SU-DHL-6 (cell line): ENCODE data around the gene DPYSL5.

Experiments
- H2AFZ ChIP-seq: fragments of 200-600 bp; sonication (generic); 2 replicates; pipeline ENCODE4 v1.6.1; 2014; ENCODE audit warnings: low read depth, mild to moderate bottlenecking, moderate library complexity, mixed read lengths, antibody characterized with exemption, low read length; ENCODE audit not compliant: severe bottlenecking
- H3F3A ChIP-seq: fragments of 200-600 bp; shearing (Covaris generic); 2 replicates; pipeline ENCODE4 v1.6.0; 2016; ENCODE audit warnings: antibody characterized with exemption, mild to moderate bottlenecking; ENCODE audit not compliant: insufficient read depth
- H3K27ac ChIP-seq: fragments of 200-600 bp; sonication (generic); 2 replicates; pipeline ENCODE4 v1.5.1; 2016; ENCODE audit warnings: low read depth, mild to moderate bottlenecking, low read length, moderate library complexity, mixed read lengths
- H3K27me3 ChIP-seq: fragments of 200-600 bp; sonication (generic), shearing (Covaris generic); 2 replicates; pipeline ENCODE4 v1.6.0; 2014; ENCODE audit warnings: mild to moderate bottlenecking, low read length
- H3K36me3 ChIP-seq: fragments of 200-600 bp; sonication (generic); 2 replicates; pipeline ENCODE4 v1.6.1; 2014; ENCODE audit warnings: mild to moderate bottlenecking, low read length, mixed read lengths
- H3K4me2 ChIP-seq: fragments of 300-600, 200-600 bp; shearing (Covaris generic), sonication (generic); 2 replicates; pipeline ENCODE4 v1.6.0; 2014; ENCODE audit warnings: low read length, low read depth, mild to moderate bottlenecking; ENCODE audit not compliant: poor library complexity, severe bottlenecking
- H3K4me3 ChIP-seq: fragments of 200-600 bp; sonication (generic); 2 replicates; pipeline ENCODE4 v1.5.1; 2014; ENCODE audit warnings: antibody characterized with exemption, low read length, mild to moderate bottlenecking, mixed read lengths; ENCODE audit not compliant: insufficient read depth, poor library complexity, severe bottlenecking
- H3K79me2 ChIP-seq: fragments of 200-600 bp; sonication (generic); 2 replicates; pipeline ENCODE4 v1.6.1; 2014; ENCODE audit warnings: mild to moderate bottlenecking, low read length, moderate library complexity; ENCODE audit not compliant: insufficient read depth
- H3K9ac ChIP-seq: fragments of 200-600 bp; sonication (generic); 2 replicates; pipeline ENCODE4 v1.7.0; 2014; ENCODE audit warnings: mild to moderate bottlenecking, low read length
- H3K9me2 ChIP-seq: fragments of 200-600 bp; sonication (generic); replicated peaks from 2 replicates; pipeline ENCODE4 v1.6.1; 2014; ENCODE audit warnings: low read length; ENCODE audit not compliant: insufficient read depth
- H3K9me3 ChIP-seq: fragments of 200-600 bp; sonication (generic); 2 replicates; pipeline ENCODE4 v1.6.1; 2014; ENCODE audit warnings: low read length, mixed read lengths; ENCODE audit not compliant: insufficient read depth
- H4K20me1 ChIP-seq: fragments of 200-600 bp; sonication (generic); 2 replicates; pipeline ENCODE4 v1.6.1; 2014; ENCODE audit warnings: low read depth, mild to moderate bottlenecking, antibody characterized with exemption, low read length, moderate library complexity, mixed read lengths
- EZH2phosphoT487 ChIP-seq: fragments of 200-600 bp; sonication (generic), shearing (Covaris generic); conservative IDR thresholded peaks from 2 replicates; pipeline ENCODE4 v1.6.1; 2018; ENCODE audit warnings: mild to moderate bottlenecking, antibody characterized with exemption, low read length, moderate library complexity, mixed read lengths
- TF ChIP-seq, protein P1 (sequence below): fragments of 200-600 bp; sonication (generic); IDR thresholded peaks from one replicate; pipeline ENCODE4 v1.5.1; 2017; ENCODE audit warnings: antibody characterized with exemption, mild to moderate bottlenecking, low read length, moderate library complexity; ENCODE audit not compliant: insufficient read depth, poor library complexity, severe bottlenecking

Gene DPYSL5

DNA sequence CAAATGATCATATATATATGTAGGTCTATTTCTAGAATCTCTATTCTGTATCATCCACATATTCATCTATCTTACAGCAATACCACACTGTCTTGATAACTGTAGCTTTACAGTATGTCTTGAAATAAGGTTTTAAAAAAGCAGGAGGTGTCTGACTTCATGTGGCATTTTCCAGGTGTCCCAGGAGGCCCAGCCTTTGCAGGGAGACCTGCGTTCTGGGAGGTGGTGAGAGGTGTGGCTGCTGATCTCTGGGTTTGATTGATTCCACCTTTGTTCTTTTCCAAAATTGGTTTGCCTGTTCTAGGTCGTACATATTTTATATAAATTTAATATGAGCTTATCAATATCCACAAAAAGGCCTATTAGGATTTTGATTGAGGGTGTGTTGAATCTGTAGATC lies 26.6 kb downstream of the DPYSL5 start:
- no peaks in the 10 kb centered on the region for H3K79me2 ChIP-seq
- no peak overlapping the region for H3K9ac ChIP-seq
- H3K4me2 ChIP-seq = no peak overlapping the region
- no peak overlapping the region for H2AFZ ChIP-seq
- H3F3A ChIP-seq = no peaks in the 10 kb centered on the region
- no peaks in the 10 kb centered on the region for H3K36me3 ChIP-seq
- no peak overlapping the region for H3K4me3 ChIP-seq
- no peaks in the 10 kb centered on the region for H3K27me3 ChIP-seq
- TF ChIP-seq EZH2phosphoT487 = no peak
- no peaks in the 10 kb centered on the region for H4K20me1 ChIP-seq
- H3K27ac ChIP-seq = no peak overlapping the region
- no peaks in the 10 kb centered on the region for H3K9me3 ChIP-seq
- H3K9me2 ChIP-seq = no peaks in the 10 kb centered on the region

DNA sequence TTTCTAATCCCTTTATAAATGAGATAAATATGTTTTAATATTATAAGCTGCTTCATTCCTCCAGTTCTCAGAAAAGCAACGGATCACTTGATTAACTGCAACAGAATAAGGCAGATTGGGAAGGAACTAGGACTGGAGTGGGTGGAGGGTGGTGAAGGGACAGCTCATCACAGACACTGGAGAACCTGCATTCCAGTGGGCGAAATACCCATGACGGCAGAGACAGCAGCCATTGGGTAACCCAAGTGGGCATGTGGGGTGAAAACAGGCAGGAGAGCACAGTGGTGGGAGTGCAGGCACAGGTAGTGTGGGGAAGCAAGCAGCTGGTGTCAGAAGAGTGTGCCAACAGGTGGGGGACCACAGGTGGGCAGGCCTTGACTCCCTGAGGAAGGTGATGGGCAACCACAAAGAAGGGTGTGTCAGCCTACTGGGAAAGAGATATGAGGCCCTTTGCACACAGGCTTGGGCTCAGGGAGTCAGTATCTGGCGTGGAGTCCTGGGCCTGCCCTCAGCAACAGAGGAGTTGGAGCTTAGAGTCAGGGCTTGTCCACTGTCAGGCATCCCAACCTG lies 27.2 kb downstream of the DPYSL5 start:
- Histone ChIP-seq H2AFZ (no peak overlapping the region), H3K27ac (no peak overlapping the region), H3K9me3 (no peaks in the 10 kb centered on the region), H3K9me2 (no peaks in the 10 kb centered on the region), H3K4me3 (no peak overlapping the region), H3K4me2 (no peak overlapping the region), H4K20me1 (no peaks in the 10 kb centered on the region), H3K36me3 (no peaks in the 10 kb centered on the region), H3K79me2 (no peaks in the 10 kb centered on the region), H3F3A (no peaks in the 10 kb centered on the region), H3K9ac (no peak overlapping the region), H3K27me3 (no peaks in the 10 kb centered on the region)
- TF ChIP-seq, protein P1, sequence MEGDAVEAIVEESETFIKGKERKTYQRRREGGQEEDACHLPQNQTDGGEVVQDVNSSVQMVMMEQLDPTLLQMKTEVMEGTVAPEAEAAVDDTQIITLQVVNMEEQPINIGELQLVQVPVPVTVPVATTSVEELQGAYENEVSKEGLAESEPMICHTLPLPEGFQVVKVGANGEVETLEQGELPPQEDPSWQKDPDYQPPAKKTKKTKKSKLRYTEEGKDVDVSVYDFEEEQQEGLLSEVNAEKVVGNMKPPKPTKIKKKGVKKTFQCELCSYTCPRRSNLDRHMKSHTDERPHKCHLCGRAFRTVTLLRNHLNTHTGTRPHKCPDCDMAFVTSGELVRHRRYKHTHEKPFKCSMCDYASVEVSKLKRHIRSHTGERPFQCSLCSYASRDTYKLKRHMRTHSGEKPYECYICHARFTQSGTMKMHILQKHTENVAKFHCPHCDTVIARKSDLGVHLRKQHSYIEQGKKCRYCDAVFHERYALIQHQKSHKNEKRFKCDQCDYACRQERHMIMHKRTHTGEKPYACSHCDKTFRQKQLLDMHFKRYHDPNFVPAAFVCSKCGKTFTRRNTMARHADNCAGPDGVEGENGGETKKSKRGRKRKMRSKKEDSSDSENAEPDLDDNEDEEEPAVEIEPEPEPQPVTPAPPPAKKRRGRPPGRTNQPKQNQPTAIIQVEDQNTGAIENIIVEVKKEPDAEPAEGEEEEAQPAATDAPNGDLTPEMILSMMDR = no peak
- no peak for TF ChIP-seq EZH2phosphoT487

DNA sequence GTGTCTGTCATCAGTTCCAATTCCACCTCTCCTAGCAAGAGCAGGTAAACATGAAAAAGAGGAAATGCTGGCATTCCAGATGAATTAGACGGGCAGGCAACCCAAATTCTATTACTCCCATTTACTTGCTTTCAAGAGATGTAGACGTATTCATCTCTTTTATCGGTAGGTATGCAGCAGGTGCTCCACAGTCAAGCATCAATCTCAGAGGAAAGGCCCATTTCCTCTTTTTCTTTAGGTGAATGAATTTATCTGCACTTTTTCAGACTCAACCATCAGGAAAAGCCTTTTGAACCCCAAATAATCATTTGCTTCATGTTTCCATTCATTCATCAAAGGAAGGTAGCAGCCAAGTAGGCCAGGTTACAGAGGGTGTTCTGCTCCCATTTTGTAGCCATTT lies 27.9 kb downstream of the DPYSL5 start:
- H3K4me2 ChIP-seq = no peak overlapping the region
- H2AFZ ChIP-seq = no peak overlapping the region
- H3K79me2 ChIP-seq = no peaks in the 10 kb centered on the region
- H3K36me3 ChIP-seq = no peaks in the 10 kb centered on the region
- no peak overlapping the region for H3K27ac ChIP-seq
- no peaks in the 10 kb centered on the region for H3K9me2 ChIP-seq
- no peaks in the 10 kb centered on the region for H4K20me1 ChIP-seq
- H3F3A ChIP-seq = no peaks in the 10 kb centered on the region
- TF ChIP-seq, protein P1 = no peak
- TF ChIP-seq EZH2phosphoT487 = no peak
- no peaks in the 10 kb centered on the region for H3K9me3 ChIP-seq
- no peak overlapping the region for H3K4me3 ChIP-seq
- no peak overlapping the region for H3K9ac ChIP-seq
- H3K27me3 ChIP-seq = no peaks in the 10 kb centered on the region

DNA sequence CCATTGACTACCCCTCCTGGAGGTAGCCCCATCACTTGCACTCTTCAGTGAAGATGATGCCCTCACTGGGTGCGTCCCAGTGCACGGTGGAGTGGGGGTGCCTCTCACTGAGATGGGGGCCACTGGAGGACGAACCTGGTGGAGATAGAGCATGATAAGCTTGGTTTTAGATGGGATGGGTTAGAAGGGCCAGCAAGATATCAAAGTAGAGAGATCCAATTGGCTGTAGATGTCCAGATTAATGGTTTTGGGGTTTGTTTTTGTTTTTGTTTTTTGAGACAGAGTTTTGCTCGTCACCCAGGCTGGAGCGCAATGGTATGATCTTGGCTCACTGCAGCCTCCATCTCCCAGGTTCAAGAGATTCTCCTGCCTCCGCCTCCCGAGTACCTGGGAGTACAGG lies 28.3 kb downstream of the DPYSL5 start:
- no peaks in the 10 kb centered on the region for H3F3A ChIP-seq
- no peaks in the 10 kb centered on the region for H3K27me3 ChIP-seq
- no peaks in the 10 kb centered on the region for H3K79me2 ChIP-seq
- no peak overlapping the region for H3K4me3 ChIP-seq
- no peak overlapping the region for H2AFZ ChIP-seq
- no peaks in the 10 kb centered on the region for H3K9me3 ChIP-seq
- no peaks in the 10 kb centered on the region for H4K20me1 ChIP-seq
- no peak for TF ChIP-seq EZH2phosphoT487
- TF ChIP-seq, protein P1 = no peak
- no peak overlapping the region for H3K27ac ChIP-seq
- no peaks in the 10 kb centered on the region for H3K36me3 ChIP-seq
- no peaks in the 10 kb centered on the region for H3K9me2 ChIP-seq
- H3K9ac ChIP-seq = no peak overlapping the region
- H3K4me2 ChIP-seq = no peak overlapping the region
